HEK293 (cell line): Measurements from ENCODE around the gene ATP8A1.

Experiments used
- CTCF ChIA-PET: fragments of 350-600 bp; formaldehyde crosslinking; extraction: SDS; loops from one replicate; lab custom pipeline; 2021; ENCODE audit warnings: antibody characterized with exemption; lab: Yijun Ruan, JAX
- POLR2A ChIA-PET: fragments of 300-600 bp; formaldehyde crosslinking; extraction: SDS; loops from one replicate; lab custom pipeline; 2020; ENCODE audit warnings: antibody characterized with exemption, inconsistent platforms; lab: Yijun Ruan, JAX
- H3K27ac ChIP-seq: fragments of 200-500 bp; sonication (Bioruptor generic); 2 replicates; pipeline ENCODE4 v1.5.1; 2014; ENCODE audit warnings: low read depth, low read length, control low read depth, inconsistent platforms; ENCODE audit errors: extremely low read depth
- H3K36me3 ChIP-seq, 2 experiments: fragments of 200-500 bp in 1 of 2; sonication (Bioruptor generic) in 1 of 2; 1 replicate in 1 of 2; 2 replicates in 1 of 2; pipeline ENCODE4 v1.5.1; 2014 to 2017; ENCODE audit warnings: inconsistent platforms in 2 of 2, low read length in 2 of 2; ENCODE audit not compliant: control insufficient read depth in 2 of 2, insufficient read depth in 1 of 2
- H3K4me1 ChIP-seq: fragments of 200-500 bp; sonication (Bioruptor generic); 2 replicates; pipeline ENCODE4 v1.5.1; 2014; ENCODE audit warnings: mild to moderate bottlenecking, low read length, inconsistent platforms; ENCODE audit not compliant: control insufficient read depth, insufficient read depth
- H3K4me3 ChIP-seq: 2 replicates; pipeline ENCODE4 v1.5.1; 2011; ENCODE audit warnings: low read depth, mild to moderate bottlenecking, control low read depth, low read length, moderate library complexity
- H3K9me3 ChIP-seq: fragments of 200-500 bp; sonication (Bioruptor generic); 2 replicates; pipeline ENCODE4 v1.5.1; 2014; ENCODE audit warnings: low read depth, low read length, inconsistent platforms; ENCODE audit not compliant: control insufficient read depth, insufficient read depth
- BCL11B ChIP-seq: fragments of 450-650 bp; formaldehyde crosslinking; IDR thresholded peaks from 2 replicates; pipeline ENCODE4 v1.5.1; 2016; ENCODE audit warnings: low read depth, missing biosample characterization, missing genetic modification characterization
- BCL6B ChIP-seq: fragments of 450-650 bp; formaldehyde crosslinking; IDR thresholded peaks from 2 replicates; pipeline ENCODE4 v1.5.1; 2017; ENCODE audit warnings: missing biosample characterization, missing genetic modification characterization
- GLI4 ChIP-seq: fragments of 450-650 bp; formaldehyde crosslinking; IDR thresholded peaks from 2 replicates; pipeline ENCODE4 v1.5.1; 2016; ENCODE audit warnings: missing biosample characterization, missing genetic modification characterization
- HOXC10 ChIP-seq: sonication (generic); formaldehyde crosslinking; IDR thresholded peaks from 2 replicates; pipeline ENCODE4 v1.8.1; 2023; ENCODE audit warnings: mild to moderate bottlenecking, missing genetic modification reagents
- MZF1 ChIP-seq: fragments of 450-650 bp; formaldehyde crosslinking; IDR thresholded peaks from 2 replicates; pipeline ENCODE4 v1.5.1; 2017; ENCODE audit warnings: missing biosample characterization, missing genetic modification characterization, borderline replicate concordance
- RBAK ChIP-seq: fragments of 450-650 bp; formaldehyde crosslinking; IDR thresholded peaks from 2 replicates; pipeline ENCODE4 v1.5.1; 2016; ENCODE audit warnings: missing biosample characterization, missing genetic modification characterization
- ZFP37 ChIP-seq: fragments of 450-650 bp; formaldehyde crosslinking; IDR thresholded peaks from 2 replicates; pipeline ENCODE4 v1.5.1; 2016; ENCODE audit warnings: missing biosample characterization, missing genetic modification characterization
- ZFP69B ChIP-seq: fragments of 450-650 bp; formaldehyde crosslinking; IDR thresholded peaks from 2 replicates; pipeline ENCODE4 v1.5.1; 2016; ENCODE audit warnings: missing biosample characterization, missing genetic modification characterization
- ZNF112 ChIP-seq: fragments of 450-650 bp; formaldehyde crosslinking; IDR thresholded peaks from 2 replicates; pipeline ENCODE4 v1.5.0; 2017; ENCODE audit warnings: missing biosample characterization, missing genetic modification characterization
- ZNF114 ChIP-seq: fragments of 450-650 bp; formaldehyde crosslinking; IDR thresholded peaks from 2 replicates; pipeline ENCODE4 v1.5.0; 2017; ENCODE audit warnings: missing biosample characterization, missing genetic modification characterization
- ZNF221 ChIP-seq: fragments of 450-650 bp; formaldehyde crosslinking; IDR thresholded peaks from 2 replicates; pipeline ENCODE4 v1.5.1; 2017; ENCODE audit warnings: missing biosample characterization, missing genetic modification characterization, borderline replicate concordance
- ZNF274 ChIP-seq, 2 experiments: fragments of 200-500 bp in 1 of 2; fragments of 450-650 bp in 1 of 2; sonication (Bioruptor generic) in 1 of 2; formaldehyde crosslinking in 1 of 2; IDR thresholded peaks; 2 replicates each; pipeline versions ENCODE4 v1.5.1 to v1.6.1; 2014 to 2016; ENCODE audit warnings: borderline replicate concordance in 1 of 2, inconsistent platforms in 1 of 2, low read length in 1 of 2, missing biosample characterization in 1 of 2, missing genetic modification characterization in 1 of 2
- ZNF280C ChIP-seq: fragments of 450-650 bp; formaldehyde crosslinking; IDR thresholded peaks from 2 replicates; pipeline ENCODE4 v1.5.1; 2016; ENCODE audit warnings: missing biosample characterization, missing genetic modification characterization
- ZNF292 ChIP-seq: fragments of 450-650 bp; formaldehyde crosslinking; IDR thresholded peaks from 2 replicates; pipeline ENCODE4 v1.5.1; 2016; ENCODE audit warnings: low read depth, missing biosample characterization, missing genetic modification characterization, borderline replicate concordance
- ZNF302 ChIP-seq: fragments of 450-650 bp; formaldehyde crosslinking; IDR thresholded peaks from 2 replicates; pipeline ENCODE4 v1.5.1; 2016; ENCODE audit warnings: missing biosample characterization, missing genetic modification characterization, low read depth
- ZNF311 ChIP-seq: fragments of 450-650 bp; formaldehyde crosslinking; IDR thresholded peaks from 2 replicates; pipeline ENCODE4 v1.5.1; 2017; ENCODE audit warnings: missing biosample characterization, missing genetic modification characterization, borderline replicate concordance
- ZNF416 ChIP-seq: fragments of 450-650 bp; formaldehyde crosslinking; IDR thresholded peaks from 2 replicates; pipeline ENCODE4 v1.5.1; 2016; ENCODE audit warnings: missing biosample characterization, missing genetic modification characterization
- ZNF548 ChIP-seq: fragments of 450-650 bp; formaldehyde crosslinking; IDR thresholded peaks from 2 replicates; pipeline ENCODE4 v1.5.1; 2016; ENCODE audit warnings: missing biosample characterization, missing genetic modification characterization
- ZNF561 ChIP-seq: fragments of 450-650 bp; IDR thresholded peaks from 2 replicates; pipeline ENCODE4 v1.5.1; 2018; ENCODE audit warnings: missing biosample characterization, missing genetic modification characterization, borderline replicate concordance
- ZNF654 ChIP-seq: fragments of 450-650 bp; formaldehyde crosslinking; IDR thresholded peaks from 2 replicates; pipeline ENCODE4 v1.5.1; 2016; ENCODE audit warnings: low read depth, missing biosample characterization, missing genetic modification characterization
- ZNF785 ChIP-seq: fragments of 450-650 bp; formaldehyde crosslinking; IDR thresholded peaks from 2 replicates; pipeline ENCODE4 v1.5.1; 2016; ENCODE audit warnings: missing biosample characterization, missing genetic modification characterization
- ZSCAN4 ChIP-seq: fragments of 450-650 bp; formaldehyde crosslinking; IDR thresholded peaks from 2 replicates; pipeline ENCODE4 v1.5.1; 2017; ENCODE audit warnings: missing biosample characterization, missing genetic modification characterization

The ATP8A1 gene

GRCh38 chr4:42492962-42493361, 163.9 kb downstream of the ATP8A1 start:
- ChIA-PET POLR2A (no interaction called here), CTCF (no interaction called here)
- Histone ChIP-seq H3K4me3 (no peak overlapping the region), H3K27ac (no peak overlapping the region), H3K4me1 (no peaks in the 10 kb centered on the region)
- no peak for TF ChIP-seq ZNF280C (tag by site-specific recombination)
- TF ChIP-seq ZNF416 (tag by site-specific recombination): no peak
- TF ChIP-seq, all 188 proteins: peak for 0
- H3K9me3 ChIP-seq: no peaks in the 10 kb centered on the region
- no peaks in the 10 kb centered on the region for H3K36me3 ChIP-seq

GRCh38 chr4:42490015-42490414, 166.9 kb downstream of the ATP8A1 start:
- no peak overlapping the region for H3K27ac ChIP-seq
- TF ChIP-seq MZF1 (tag by site-specific recombination) (no peak), ZNF302 (tag by site-specific recombination) (no peak), BCL11B (tag by site-specific recombination) (no peak), ZFP69B (tag by site-specific recombination) (no peak), ZNF221 (tag by site-specific recombination) (no peak), ZNF785 (tag by site-specific recombination) (no peak), GLI4 (tag by site-specific recombination) (no peak), ZNF548 (tag by site-specific recombination) (no peak), RBAK (tag by site-specific recombination) (no peak), ZNF654 (tag by site-specific recombination) (no peak), ZNF112 (tag by site-specific recombination) (no peak), BCL6B (tag by site-specific recombination) (no peak)
- no peaks in the 10 kb centered on the region for H3K36me3 ChIP-seq
- H3K4me3 ChIP-seq: no peak overlapping the region
- ChIA-PET CTCF (no interaction called here), POLR2A (no interaction called here)
- no peaks in the 10 kb centered on the region for H3K4me1 ChIP-seq
- no peaks in the 10 kb centered on the region for H3K9me3 ChIP-seq

- no peak overlapping the region for H3K4me3 ChIP-seq
- no peaks in the 10 kb centered on the region for H3K36me3 ChIP-seq
- CTCF ChIA-PET: no interaction called here
- no peaks in the 10 kb centered on the region for H3K4me1 ChIP-seq
- POLR2A ChIA-PET: no interaction called here
- no peaks in the 10 kb centered on the region for H3K9me3 ChIP-seq
- no peak overlapping the region for H3K27ac ChIP-seq
- TF ChIP-seq HOXC10 (no peak), ZNF311 (no peak), ZSCAN4 (tag by site-specific recombination) (no peak), ZNF274 (IDR thresholded peaks at IDR 0.05; ENCODE audit: low read length) (no peak), ZNF274 (tag by site-specific recombination; IDR thresholded peaks at IDR 0.05; ENCODE audit: borderline replicate concordance) (no peak), ZNF292 (tag by site-specific recombination) (no peak), ZNF114 (tag by site-specific recombination) (no peak), ZFP37 (no peak), ZNF561 (tag by site-specific recombination) (no peak)
Measured at GRCh38 chr4:42489095-42489494, 167.8 kb downstream of the ATP8A1 start.
